ENCODE data around the gene SLC8B1. TPM values are rescaled to one million over a fixed set of nuclear protein-coding genes. Genes with fewer than 3 reads are reported as not detected.

Gene SLC8B1
- total RNA-seq, 6 experiments from 2014 or later: 5.8 to 6.7 (median 6.3) TPM

- no peak for TF ChIP-seq CTCF (IDR thresholded peaks at IDR 0.05)
- no peaks in the 10 kb centered on the region for H3K27me3 Mint-ChIP-seq (ENCODE audit: insufficient read depth)
- no peaks in the 10 kb centered on the region for H3K9me3 Mint-ChIP-seq
- peaks cover 10% of the 10 kb centered on the region for H3K36me3 Mint-ChIP-seq (ENCODE audit: low read depth)
- H3K27ac Mint-ChIP-seq: no peak overlapping the region
- no peaks in the 10 kb centered on the region for H3K4me1 Mint-ChIP-seq (ENCODE audit: low read depth)
- no peak overlapping the region for H3K4me3 Mint-ChIP-seq
- no peak for DNase-seq
Observed at GRCh38 chr12:113373969-113374368, 39.1 kb upstream of the SLC8B1 start.

GRCh38 chr12:113373440-113373839, 38.5 kb upstream of the SLC8B1 start:
- peaks cover 10% of the 10 kb centered on the region for H3K36me3 Mint-ChIP-seq (ENCODE audit: low read depth)
- H3K9me3 Mint-ChIP-seq: no peaks in the 10 kb centered on the region
- no peak for TF ChIP-seq CTCF (IDR thresholded peaks at IDR 0.05)
- H3K27ac Mint-ChIP-seq: no peak overlapping the region
- H3K4me3 Mint-ChIP-seq: no peak overlapping the region
- H3K4me1 Mint-ChIP-seq (ENCODE audit: low read depth): no peaks in the 10 kb centered on the region
- no peaks in the 10 kb centered on the region for H3K27me3 Mint-ChIP-seq (ENCODE audit: insufficient read depth)
- DNase-seq: no peak

GRCh38 chr12:113372371-113372770, 37.5 kb upstream of the SLC8B1 start:
- Mint-ChIP-seq H3K9me3 (no peaks in the 10 kb centered on the region), H3K27ac (no peak overlapping the region), H3K4me1 (ENCODE audit: low read depth) (no peaks in the 10 kb centered on the region), H3K4me3 (no peak overlapping the region), H3K36me3 (ENCODE audit: low read depth) (peaks cover 10% of the 10 kb centered on the region), H3K27me3 (ENCODE audit: insufficient read depth) (no peaks in the 10 kb centered on the region)
- DNase-seq: no peak
- no peak for TF ChIP-seq CTCF (IDR thresholded peaks at IDR 0.05)

- H3K9me3 Mint-ChIP-seq: no peaks in the 10 kb centered on the region
- no peaks in the 10 kb centered on the region; the same call in 1 of the 2 replicates for H3K27me3 Mint-ChIP-seq (ENCODE audit: insufficient read depth)
- H3K36me3 Mint-ChIP-seq (ENCODE audit: low read depth): peaks cover 10% of the 10 kb centered on the region
- TF ChIP-seq CTCF (IDR thresholded peaks at IDR 0.05): no peak
- DNase-seq: no peak
- no peaks in the 10 kb centered on the region for H3K4me1 Mint-ChIP-seq (ENCODE audit: low read depth)
- no peak overlapping the region for H3K4me3 Mint-ChIP-seq
- H3K27ac Mint-ChIP-seq: no peak overlapping the region
Observed at GRCh38 chr12:113371808-113372207, 36.9 kb upstream of the SLC8B1 start.

- no peak for DNase-seq
- H3K4me1 Mint-ChIP-seq (ENCODE audit: low read depth): no peaks in the 10 kb centered on the region
Observed at GRCh38 chr12:113370923-113371682, 36.2 kb upstream of the SLC8B1 start.

More at GRCh38 chr12:113370923-113371682, 36.2 kb upstream of the SLC8B1 start:
- peaks cover 10% of the 10 kb centered on the region for H3K36me3 Mint-ChIP-seq (ENCODE audit: low read depth)
- H3K27ac Mint-ChIP-seq: no peak overlapping the region
- H3K27me3 Mint-ChIP-seq (ENCODE audit: insufficient read depth): no peaks in the 10 kb centered on the region; the same call in 1 of the 2 replicates
- H3K9me3 Mint-ChIP-seq: no peaks in the 10 kb centered on the region
- TF ChIP-seq CTCF (IDR thresholded peaks at IDR 0.05): no peak
- no peak overlapping the region for H3K4me3 Mint-ChIP-seq
